Inferior parietal cortex (tissue), 1 donor: ENCODE measurements around the gene LRRTM4.
"Not testable (repeated sequence)": the region's sequence is repeated elsewhere in the genome, so short reads cannot be mapped to it uniquely, and the experiment has no call there.

Experiments
- DNase-seq: peaks from one replicate; pipeline ENCODE4 v3.0.0-alpha.2; 2016; ENCODE audit errors: extremely low spot score

The LRRTM4 gene

DNA sequence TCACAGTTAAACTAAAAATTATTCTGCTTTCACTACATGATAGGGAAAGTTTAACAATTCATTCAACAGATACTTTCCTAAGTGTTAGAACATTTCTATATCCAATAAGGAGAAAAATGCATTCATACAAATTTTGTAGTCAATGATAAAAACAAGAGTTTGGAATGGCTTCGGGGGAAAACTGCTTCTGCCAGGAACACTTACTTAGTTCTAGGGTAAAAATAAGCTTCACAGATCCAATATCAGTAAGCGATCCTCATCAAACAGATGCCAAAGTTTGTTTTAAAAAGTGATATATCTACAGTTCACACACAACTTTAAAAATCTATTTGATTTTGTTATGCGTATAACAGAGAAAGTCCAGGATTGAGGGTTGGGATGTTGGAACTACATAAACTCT, 199.7 kb downstream of the LRRTM4 start:
- no peak for DNase-seq

DNA sequence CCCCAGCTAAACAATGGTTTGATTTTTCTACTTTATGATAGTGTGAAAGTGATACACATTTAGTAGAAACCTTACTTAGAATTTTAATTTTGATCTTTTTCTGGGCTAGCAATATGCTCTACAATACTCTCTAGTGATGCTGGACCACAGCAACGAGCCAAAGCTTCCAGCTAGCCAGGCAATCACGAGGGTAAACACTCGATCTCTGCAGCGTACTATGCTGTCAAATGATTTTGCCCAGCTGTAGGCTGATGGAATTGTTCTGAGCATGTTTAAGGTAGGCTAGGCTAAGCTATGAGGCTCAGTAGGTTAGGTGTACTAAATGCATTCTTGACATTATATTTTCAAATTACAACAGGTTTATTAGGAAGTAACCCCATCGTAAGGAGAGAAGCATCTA, 207.5 kb downstream of the LRRTM4 start:
- DNase-seq: no peak

DNA sequence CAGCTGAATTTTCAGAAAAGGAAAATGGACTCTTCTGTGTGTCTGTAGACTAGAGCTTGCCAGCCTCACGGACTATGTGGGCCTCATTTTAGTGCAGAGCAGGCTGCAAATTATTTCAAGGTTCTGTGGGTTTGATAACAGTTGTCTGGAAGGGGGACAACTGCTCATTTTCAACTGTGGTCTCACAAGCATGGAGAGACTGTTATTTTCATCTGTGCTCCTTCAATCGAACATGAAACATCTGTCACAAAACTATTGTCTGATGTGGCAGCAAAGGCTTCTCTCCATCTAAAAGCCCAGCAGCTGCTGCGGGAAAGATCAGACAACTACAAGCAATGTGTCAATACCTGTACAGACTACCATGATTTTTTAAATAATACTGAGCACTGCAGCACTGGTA, 211.8 kb downstream of the LRRTM4 start:
- no peak for DNase-seq

DNA sequence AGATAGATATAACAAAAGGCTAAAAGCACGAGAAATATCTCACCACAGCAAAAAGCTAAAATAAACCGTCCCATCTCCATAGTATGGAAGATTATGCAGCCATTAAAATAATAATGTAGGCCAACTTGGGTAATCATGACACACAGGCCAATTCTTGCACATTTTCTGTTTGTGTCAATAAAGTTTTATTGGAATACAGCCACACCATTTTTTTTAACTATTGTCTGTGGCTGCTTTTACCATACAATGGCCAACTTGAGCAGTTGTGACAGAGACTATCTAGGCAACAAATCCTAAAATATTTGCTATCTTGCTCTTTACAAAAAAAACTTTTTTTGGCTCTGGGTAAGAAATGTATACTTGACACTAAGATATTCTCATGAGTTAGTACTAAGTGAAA, 212.5 kb downstream of the LRRTM4 start:
- DNase-seq: no peak

DNA sequence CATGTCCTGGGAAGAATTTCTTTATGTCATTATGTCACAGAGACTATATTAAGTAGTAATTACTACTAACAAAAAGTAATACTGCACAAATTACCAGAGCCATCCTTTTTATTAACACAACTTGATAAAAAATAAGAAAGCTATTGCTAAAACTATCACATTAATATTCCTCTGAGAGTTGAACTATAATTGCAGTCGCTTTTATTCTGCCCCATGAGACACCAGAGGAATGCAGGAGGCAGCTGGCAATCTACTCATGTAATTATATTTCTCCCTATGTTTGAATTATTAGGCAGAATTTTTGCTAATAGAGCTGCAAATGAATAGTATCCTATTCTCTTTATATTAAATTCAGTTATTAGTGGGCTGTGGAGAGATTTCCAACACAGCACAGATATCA, 220.7 kb downstream of the LRRTM4 start:
- DNase-seq: no peak

DNA sequence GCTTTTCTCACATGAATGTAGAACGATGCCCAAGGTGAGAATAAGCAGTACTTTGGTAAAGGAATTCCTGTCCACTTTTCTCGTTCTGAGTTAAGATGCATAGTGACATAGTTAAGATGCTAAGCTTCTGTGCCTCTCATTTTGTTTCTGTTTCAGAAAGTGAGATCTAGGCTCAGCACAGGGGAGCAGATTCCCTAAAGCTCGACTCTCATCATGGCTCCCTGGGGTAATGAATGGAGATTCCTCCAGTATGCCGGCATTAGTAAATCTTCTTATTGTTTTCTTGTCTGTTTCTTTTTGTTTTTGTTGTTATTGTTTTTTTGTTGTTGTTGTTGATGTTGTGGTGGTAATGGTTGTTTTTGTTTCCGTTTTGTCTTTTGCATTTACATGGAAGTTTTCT, 225.4 kb downstream of the LRRTM4 start:
- no peak for DNase-seq

DNA sequence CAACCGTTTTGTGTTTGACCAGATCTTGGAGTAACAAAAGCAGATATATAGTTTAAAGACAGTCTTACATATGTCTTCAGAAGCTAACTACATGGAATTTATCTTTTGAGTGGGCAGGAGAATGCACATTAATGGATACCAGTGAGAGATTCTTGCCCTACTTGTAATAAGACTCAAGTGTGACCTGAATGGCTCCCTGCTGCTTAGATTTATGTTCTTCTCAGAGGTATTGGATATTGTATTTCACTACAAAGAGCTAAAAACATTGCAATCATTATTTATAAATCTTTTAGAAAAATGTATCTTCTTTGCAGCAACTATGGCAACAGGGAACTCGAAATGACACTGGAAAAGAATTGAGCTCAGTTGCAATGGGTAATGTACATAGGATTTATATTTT, 227.7 kb downstream of the LRRTM4 start:
- DNase-seq: no peak

DNA sequence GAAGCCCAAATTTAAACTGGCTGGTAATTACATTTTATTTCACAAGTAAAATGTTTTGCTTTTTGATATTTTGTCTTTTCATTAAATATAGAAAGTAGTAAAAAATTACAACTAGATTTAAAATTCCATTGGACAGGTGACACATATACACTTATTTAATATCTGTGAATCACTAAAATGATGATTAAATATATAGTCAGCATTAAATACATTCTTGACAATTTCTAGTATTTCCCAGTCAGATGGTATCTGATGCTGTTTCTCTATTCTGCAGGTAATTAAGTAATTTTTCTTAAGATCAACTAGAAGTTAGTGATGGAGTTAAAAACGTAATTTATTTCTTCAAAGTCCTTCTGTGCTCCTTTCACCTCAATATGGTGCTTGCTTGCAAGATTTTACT, 237.8 kb downstream of the LRRTM4 start:
- DNase-seq: no peak

DNA sequence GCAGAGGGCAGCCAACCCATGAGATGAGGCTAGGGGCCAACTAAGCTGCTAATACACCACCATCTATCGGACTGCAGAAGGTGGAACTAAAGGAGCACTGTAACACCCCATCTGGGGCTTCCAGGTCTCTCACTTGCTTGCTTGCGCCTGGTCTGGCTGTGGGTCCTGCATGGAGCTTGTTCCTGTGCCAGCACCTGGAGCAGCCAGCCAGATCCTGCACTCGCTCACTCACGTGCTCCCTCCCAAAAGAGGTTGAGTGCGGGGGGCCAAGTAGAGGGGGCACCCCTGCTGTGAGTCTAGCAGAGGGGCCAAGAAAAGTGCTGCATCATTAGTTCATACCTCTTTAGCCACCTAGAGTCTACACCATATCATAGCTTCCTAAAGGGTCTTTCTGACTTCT, 250.9 kb downstream of the LRRTM4 start:
- no peak for DNase-seq

DNA sequence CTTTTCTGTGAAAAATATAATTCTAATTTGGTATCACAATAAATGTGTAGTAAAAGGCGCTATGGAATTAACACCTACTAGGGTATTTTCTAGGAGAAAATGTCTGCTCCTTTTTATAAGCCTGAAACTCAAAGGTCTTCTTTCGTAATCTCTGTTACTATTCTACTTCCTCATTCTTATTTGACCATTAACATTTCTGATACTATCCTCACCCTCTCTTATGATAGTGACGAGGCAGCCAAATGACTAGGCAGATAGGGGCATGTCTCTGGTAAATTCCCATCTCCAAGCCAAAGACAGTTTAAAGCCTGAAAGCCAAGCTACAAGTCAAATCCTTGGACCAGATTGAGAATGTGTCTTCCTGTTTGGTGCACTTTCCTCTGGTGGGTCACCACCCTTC, 251.7 kb downstream of the LRRTM4 start:
- no peak for DNase-seq

DNA sequence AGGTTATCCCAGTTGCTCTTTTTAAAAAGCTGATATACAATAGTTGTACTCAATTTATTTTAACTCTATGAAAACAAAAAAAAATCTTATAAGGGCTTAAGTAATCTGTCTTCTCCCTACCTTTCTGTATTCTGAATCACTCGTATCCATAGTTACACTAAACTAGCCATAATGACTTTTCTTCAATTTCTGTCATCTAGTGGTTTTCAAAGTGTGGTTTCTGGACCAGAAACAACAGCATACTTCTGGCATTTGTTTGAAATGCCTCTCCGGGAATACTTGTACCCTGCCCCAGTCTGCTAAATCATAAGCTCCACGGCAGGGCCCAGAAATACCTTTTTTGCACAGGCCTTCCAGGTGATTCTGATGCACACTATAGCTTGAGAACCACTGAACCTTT, 253.6 kb downstream of the LRRTM4 start:
- no peak for DNase-seq

DNA sequence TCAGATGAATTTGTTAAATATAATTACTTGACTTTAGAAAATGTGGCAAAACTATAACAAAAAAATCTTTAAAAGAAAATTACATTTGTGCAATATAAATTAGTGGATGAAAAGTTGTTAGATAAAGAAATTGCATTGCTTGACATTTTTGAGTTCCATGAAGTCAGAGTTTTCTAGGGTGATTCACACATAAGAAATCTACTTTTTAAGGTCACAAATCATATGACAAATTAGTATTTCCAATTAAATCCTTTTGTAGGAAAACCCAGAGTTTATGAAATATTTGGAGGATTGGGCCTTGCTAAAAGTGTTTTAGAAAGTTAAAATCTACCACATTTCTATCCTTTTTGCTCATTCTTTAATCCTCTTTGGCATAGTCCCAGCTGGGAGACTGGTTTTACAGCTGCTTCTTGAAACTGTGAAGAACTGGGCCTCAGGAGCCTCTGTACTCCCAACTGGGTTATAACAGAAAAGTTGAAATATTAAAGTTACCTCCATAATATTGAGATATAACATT, 289.2 kb downstream of the LRRTM4 start:
- DNase-seq: no peak

DNA sequence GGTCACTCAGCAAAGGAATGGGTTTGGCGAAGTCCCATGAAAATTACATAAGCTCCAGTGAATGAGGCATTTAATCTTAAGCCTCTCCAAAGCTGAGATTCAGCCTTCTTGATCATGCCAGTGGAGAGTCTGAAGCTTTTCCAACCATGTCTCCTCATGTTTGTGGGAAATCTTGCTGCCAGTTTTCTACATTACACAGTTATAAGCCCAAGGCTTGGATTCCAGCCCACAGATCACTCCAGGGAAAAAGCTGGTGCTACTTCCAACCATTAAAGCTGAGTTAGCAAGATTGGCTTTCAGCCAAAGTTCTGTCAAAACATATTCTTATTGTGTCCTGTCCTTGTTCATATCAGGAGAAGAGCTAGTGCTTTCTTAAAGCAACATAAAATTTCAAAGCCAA, 293.8 kb downstream of the LRRTM4 start:
- no peak for DNase-seq

DNA sequence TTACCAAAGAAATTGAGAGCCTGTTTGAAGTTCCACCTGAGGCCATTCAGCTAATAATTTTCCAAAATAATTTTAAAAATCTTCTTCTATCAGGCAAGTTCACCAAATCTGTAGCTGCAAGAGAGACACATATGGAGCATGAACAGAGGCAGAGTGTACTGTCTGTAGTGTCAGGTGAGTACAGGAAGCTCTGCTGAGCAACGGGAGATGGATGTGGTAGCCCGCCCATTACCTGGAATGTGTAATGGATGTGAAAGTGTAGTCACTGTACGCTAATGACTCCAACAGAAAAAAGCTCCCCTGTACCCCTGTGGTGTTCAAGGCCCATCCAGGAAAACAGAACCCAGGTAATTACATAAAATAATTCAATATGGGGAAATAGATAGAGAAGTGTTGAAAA, 311.5 kb downstream of the LRRTM4 start:
- no peak for DNase-seq

DNA sequence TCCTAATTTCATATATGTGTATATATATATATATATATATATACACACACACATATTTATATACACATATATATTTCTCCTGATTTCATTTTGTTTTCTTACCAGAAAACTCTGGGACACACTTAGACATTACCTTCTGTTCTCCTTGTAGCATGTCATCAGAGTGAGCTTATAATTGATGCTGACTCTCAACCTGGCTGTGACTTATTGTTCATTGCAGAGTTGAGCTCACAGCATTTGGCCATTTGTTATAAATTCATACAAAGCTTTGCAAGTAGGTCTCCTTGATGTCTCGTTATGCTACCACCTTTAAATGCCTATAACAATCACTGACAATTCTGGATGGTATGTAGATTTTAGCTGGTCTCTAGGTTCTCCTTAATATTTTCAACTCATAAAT, 314.8 kb downstream of the LRRTM4 start:
- no peak for DNase-seq

DNA sequence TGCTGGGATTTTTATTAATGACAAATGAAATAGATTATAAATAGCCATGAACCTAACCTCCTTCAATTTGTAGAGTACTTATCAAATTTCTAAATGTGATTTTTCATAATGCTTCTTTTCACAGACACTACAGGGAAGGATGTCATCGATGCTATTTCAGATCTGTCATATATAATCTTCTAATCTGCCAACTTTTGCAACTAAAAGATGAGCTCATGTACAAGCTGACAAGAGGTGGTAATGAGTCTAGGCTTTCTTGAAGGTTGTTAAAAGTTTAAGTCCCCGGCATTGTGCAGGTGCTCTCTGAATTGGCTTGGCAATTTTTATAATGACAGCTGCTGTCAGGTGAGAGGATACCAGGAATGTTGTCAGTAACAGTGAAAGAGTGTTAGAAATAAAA, 320.4 kb downstream of the LRRTM4 start:
- no peak for DNase-seq

DNA sequence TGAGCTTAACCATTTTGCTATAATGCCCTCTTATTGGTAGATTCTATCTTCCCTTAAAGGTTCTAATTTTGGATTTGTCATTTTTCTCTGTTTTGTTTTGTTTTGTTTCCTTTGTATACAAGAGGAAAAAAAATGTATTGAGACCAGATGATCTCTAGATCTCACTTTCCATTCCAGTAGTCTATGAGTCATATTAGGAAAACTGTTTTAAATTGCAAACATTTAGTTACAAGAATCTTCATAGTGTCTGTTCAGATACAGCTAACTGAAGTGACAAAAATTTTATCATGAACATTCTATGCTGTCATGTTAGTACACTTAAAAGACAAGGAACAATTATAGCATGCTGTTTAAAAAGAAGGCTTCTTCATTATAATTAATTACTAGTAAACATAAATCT, 322.8 kb downstream of the LRRTM4 start:
- DNase-seq: no peak

DNA sequence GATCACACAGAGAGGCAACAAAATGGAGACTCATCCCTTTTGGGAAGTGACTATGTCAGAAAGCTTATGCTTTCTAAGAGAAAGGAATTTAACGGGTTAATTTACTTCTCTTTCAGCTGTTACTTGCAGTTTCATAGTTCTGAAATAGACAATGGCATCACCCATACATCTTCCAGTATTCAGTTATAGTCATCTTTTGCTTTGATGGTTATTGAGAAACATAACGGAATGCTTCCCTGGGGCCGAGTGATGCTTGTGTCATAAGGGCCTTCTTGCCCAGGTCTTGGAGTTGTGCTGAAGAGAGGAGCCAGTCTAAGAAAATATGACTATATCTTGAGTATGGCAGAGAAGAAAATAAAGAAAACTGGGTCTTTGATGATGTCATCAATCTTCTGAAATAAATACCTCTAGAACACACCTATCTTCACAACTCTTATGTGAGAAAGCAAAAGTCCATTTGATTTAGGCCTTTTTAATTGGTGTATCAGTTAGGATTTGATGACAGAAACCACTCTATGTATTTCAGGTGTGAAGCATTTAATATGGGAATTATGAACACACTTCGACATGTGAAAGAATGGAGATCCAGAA, 328.2 kb downstream of the LRRTM4 start:
- no peak for DNase-seq

DNA sequence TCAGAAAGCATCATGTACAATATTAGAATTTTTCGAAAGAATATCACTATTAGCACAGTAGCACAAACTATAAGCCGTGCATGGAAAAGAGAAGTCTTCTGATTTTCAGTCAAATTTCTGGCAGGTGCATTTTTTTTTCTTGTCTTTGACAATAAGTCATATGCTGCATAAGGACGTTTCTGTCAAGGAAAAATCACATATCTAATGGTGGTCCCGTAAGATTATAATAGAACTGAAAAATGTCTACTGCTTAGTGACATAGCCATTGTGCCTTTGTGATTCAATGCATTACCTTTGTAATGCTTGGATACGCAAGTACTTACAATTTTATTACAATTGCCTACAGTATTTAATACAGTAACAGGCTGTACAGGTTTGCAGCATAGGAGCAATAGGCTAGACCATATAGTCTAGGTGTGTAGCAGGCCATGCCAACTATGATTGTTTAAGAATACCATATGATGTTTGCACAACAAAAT, 329.3 kb downstream of the LRRTM4 start:
- no peak for DNase-seq

DNA sequence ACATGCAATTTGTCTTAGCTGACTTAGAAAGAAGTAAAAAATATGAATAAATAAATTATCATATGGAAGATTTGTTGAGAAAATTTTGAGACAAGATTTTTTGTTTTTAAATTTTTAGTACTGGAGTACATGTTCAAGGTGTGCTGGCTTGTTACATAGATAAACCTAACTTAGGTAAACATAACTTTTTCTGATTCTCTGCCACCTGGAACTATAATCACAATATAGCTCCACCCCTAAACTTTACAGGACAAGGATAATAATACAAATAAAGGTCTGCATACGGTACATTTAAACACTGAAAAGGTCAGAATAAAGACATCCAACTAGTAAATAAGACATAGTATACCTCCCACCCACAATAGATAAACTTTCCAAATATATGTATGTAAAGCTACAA, 330.5 kb downstream of the LRRTM4 start:
- no peak for DNase-seq

DNA sequence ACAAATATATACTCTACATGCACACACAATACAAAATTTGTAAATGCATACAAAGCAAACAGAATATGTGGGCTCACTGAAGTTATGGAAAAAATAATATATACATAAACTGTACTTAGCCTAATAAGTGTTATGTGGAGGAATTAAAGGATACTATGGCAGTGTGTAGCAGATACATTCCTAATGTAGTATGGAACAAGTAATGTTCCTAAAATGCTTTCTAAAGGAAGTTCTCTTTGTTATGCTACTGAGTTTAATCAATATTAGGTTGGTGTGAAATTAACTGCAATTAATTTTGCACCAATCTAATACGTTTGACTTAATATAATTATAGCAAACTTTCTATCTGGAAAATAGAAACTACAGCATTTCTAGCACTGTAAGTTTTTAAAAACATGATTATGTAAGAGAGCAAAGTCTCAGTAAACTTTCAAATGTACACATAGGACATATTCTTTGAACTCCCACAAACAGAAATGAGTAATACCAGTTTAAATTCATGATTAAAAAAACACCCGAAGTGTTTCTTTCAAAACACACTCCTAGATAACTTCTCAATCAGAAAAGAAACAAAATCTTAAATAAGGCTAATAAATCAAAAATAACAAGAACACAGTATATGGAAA, 331.3 kb downstream of the LRRTM4 start:
- no peak for DNase-seq

DNA sequence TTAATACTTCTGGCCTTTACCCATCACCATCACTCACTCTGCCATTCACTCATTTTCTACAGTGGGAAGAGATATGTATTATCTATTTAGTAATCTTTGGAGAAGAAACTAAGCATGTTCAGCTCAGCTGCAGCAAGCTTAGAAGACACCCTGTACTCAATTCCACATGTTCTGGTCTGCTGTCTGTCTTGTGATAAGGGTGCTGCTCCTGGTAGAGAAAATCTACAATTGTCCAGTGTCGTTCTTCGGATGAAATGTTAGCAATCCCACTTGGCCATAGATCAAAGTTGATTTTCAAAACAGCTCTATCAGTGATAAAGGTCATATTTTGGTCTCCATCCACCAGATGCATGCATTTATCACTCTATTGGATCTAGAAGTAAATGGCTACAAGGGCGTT, 337.1 kb downstream of the LRRTM4 start:
- DNase-seq: no peak

DNA sequence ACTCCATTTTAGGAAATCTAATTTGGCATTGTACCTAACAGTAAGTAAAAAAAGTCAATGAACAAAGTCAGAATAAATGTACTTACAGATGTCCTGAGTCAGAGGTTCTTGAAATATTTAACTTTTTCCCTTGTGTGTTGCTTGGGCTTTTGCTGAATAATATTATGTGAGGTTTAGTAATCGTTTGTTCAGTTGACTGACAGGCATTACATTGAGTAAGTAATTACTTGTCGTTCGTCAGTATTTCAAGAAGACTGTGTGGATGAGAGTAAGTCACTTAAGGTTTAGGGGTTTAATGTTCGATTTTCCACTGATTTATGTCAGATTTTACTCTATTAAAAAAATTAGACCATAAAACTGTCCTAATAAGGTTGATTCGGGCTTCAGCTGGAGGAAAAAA, 342.9 kb downstream of the LRRTM4 start:
- DNase-seq: no peak

DNA sequence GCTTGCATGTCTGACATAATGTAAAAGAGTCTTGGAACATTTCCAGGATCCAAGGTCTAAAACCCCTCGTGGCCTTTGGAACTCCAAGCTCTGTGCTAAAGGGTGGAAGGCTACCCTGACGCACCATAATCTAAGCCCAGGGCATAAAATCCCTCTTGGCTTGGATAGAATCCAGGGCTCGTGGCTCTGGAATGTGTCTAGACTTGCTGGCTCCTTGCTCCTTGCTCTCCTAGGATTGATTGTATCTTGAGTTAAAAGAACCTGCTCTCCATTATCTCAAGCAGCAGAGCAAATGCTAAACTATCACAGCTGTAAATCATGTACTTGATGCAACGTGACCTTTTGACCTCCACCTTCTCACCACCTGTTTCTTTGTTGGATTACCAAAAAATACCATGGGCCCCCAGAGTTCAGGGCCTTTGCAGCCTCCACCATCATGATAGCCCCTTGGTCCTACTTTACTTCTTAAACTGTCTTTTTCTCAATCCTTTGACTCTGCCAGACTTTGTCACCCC, 346.9 kb downstream of the LRRTM4 start:
- not testable (repeated sequence) for DNase-seq
